Astrocyte (in vitro differentiated cells and primary cell): Measurements from ENCODE around the gene TAGLN2. TPM values are rescaled to one million over a fixed set of nuclear protein-coding genes. Genes with fewer than 3 reads are reported as not detected.
A peak's percentile ranks its signal among the peaks of the same experiment; 100 is the strongest.

ENCODE experiments used
- DNase-seq: peaks from one replicate; pipeline ENCODE4 v3.0.0-alpha.2; 2010; ENCODE audit warnings: low read depth
- FAIRE-seq: peaks from 2 replicates; lab custom pipeline; 2011; peaks lifted over from hg19 to GRCh38; lab: Jason Lieb, UNC
- H2AFZ ChIP-seq: 2 replicates; pipeline ENCODE4 v1.6.0; 2012; ENCODE audit warnings: low read depth, low read length, inconsistent platforms
- H3K27ac ChIP-seq: 2 replicates; pipeline ENCODE4 v1.5.1; 2011; ENCODE audit warnings: low read depth, low read length, inconsistent platforms
- H3K27me3 ChIP-seq: 2 replicates; pipeline ENCODE4 v1.6.0; 2011; ENCODE audit warnings: low read length, inconsistent platforms; ENCODE audit not compliant: insufficient read depth
- H3K36me3 ChIP-seq: 2 replicates; pipeline ENCODE4 v1.5.1; 2011; ENCODE audit warnings: low read length, inconsistent platforms; ENCODE audit not compliant: insufficient read depth
- H3K4me1 ChIP-seq: 2 replicates; pipeline ENCODE4 v1.5.1; 2011; ENCODE audit warnings: low read length, inconsistent platforms; ENCODE audit not compliant: insufficient read depth
- H3K4me2 ChIP-seq: 2 replicates; pipeline ENCODE4 v1.6.0; 2012; ENCODE audit warnings: low read length, inconsistent platforms
- H3K4me3 ChIP-seq: 2 replicates; pipeline ENCODE4 v1.5.1; 2011; ENCODE audit warnings: low read depth, mild to moderate bottlenecking, low read length, inconsistent platforms; ENCODE audit not compliant: insufficient read depth
- H3K79me2 ChIP-seq: 2 replicates; pipeline ENCODE4 v1.6.0; 2012; ENCODE audit warnings: mild to moderate bottlenecking, low read length, inconsistent platforms; ENCODE audit not compliant: insufficient read depth
- H3K9ac ChIP-seq: 2 replicates; pipeline ENCODE4 v1.6.0; 2012; ENCODE audit warnings: mild to moderate bottlenecking, low read length, inconsistent platforms
- H3K9me3 ChIP-seq: 2 replicates; pipeline ENCODE4 v1.5.1; 2012; ENCODE audit warnings: low read depth, mild to moderate bottlenecking, low read length, inconsistent platforms; ENCODE audit not compliant: insufficient read depth
- H4K20me1 ChIP-seq: 2 replicates; pipeline ENCODE4 v1.6.0; 2012; ENCODE audit warnings: low read length, inconsistent platforms; ENCODE audit not compliant: insufficient read depth
- H3K27ac Mint-ChIP-seq: one replicate; pipeline ENCODE4 v1.8.0; 2021; ENCODE audit warnings: mild to moderate bottlenecking, mixed read lengths; ENCODE audit not compliant: unreplicated experiment
- H3K27me3 Mint-ChIP-seq: one replicate; pipeline ENCODE4 v1.8.0; 2021; ENCODE audit warnings: low read depth, mixed read lengths; ENCODE audit not compliant: unreplicated experiment
- H3K36me3 Mint-ChIP-seq: one replicate; pipeline ENCODE4 v1.8.0; 2021; ENCODE audit warnings: low read depth, mixed read lengths; ENCODE audit not compliant: unreplicated experiment
- H3K4me1 Mint-ChIP-seq: one replicate; pipeline ENCODE4 v1.8.0; 2021; ENCODE audit warnings: low read depth, mixed read lengths; ENCODE audit not compliant: unreplicated experiment
- H3K4me3 Mint-ChIP-seq: one replicate; pipeline ENCODE4 v1.8.0; 2021; ENCODE audit warnings: mild to moderate bottlenecking, moderate library complexity, mixed read lengths; ENCODE audit not compliant: unreplicated experiment
- H3K9me3 Mint-ChIP-seq: one replicate; pipeline ENCODE4 v1.8.0; 2021; ENCODE audit warnings: mild to moderate bottlenecking, mixed read lengths; ENCODE audit not compliant: unreplicated experiment
- EZH2 ChIP-seq: IDR thresholded peaks from 2 replicates; pipeline ENCODE4 v1.6.1; 2012; ENCODE audit warnings: mild to moderate bottlenecking, low read length, inconsistent platforms; ENCODE audit not compliant: insufficient read depth
- total RNA-seq: library from RNA; stranded (reverse); gene quantifications from 2 replicates; pipeline ENCODE4 v1.2.1, GENCODE V29; 2021
- TF ChIP-seq, protein P1 (sequence below): IDR thresholded peaks from 2 replicates; pipeline ENCODE4 v1.5.1; 2011; ENCODE audit warnings: low read depth, mild to moderate bottlenecking, inconsistent platforms, low read length, moderate library complexity; ENCODE audit not compliant: insufficient read depth

Gene TAGLN2
- total RNA-seq, 1 donor from 2014 or later, result 688 TPM

DNA sequence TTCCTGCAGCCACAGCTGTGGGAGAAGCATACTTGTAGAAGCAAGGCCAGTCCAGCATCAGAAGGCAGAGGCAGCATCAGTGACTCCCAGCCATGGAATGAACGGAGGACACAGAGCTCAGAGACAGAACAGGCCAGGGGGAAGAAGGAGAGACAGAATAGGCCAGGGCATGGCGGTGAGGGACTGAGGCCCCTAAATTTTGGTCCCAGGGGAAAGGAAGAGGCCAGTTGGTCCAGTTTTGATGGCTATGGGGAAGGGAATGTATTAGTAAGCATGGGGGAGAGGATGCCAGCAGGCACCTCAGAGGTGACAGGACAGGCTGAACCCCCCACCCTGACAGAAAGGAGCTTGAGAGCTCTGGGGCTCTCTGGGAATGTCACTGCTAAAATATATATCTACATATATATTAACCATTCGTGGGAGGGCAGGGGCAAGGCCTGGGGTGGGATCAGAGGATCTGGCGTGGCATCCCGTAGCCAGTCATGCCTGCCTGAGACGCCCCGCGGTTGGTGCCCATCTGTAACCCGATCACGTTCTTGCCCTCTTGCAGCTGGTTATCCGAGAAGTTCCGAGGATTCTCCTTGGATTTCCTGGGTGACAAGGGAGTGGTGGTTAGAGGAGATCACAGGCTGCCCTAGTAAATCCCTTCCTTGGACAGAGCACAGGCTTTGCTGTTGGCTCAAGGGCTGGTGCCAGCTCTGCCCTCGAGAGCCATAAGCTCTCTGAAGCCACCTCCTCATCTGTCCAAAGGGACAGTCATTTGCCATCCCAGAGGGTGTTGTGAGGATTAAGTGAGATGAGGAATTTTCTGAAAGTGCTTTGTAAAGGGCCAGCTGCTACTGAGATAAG, 6.7 kb downstream of the TAGLN2 start:
- Histone ChIP-seq H3K9me3 (no peaks in the 10 kb centered on the region), H3K27ac (no peak overlapping the region), H3K4me1 (peaks cover 61% of the 10 kb centered on the region), H3K36me3 (peaks cover 32% of the 10 kb centered on the region), H3K4me3 (no peak overlapping the region), H3K9ac (no peak overlapping the region), H4K20me1 (peaks cover 66% of the 10 kb centered on the region), H3K4me2 (no peak overlapping the region), H3K27me3 (no peaks in the 10 kb centered on the region), H3K79me2 (peaks cover 58% of the 10 kb centered on the region), H2AFZ (no peak overlapping the region)
- Mint-ChIP-seq H3K4me3 (peak overlapping the region; percentile 21), H3K27me3 (no peaks in the 10 kb centered on the region), H3K9me3 (no peaks in the 10 kb centered on the region), H3K36me3 (peaks cover 26% of the 10 kb centered on the region), H3K27ac (peak overlapping the region; percentile 51), H3K4me1 (peaks cover 76% of the 10 kb centered on the region)
- TF ChIP-seq, protein P1, sequence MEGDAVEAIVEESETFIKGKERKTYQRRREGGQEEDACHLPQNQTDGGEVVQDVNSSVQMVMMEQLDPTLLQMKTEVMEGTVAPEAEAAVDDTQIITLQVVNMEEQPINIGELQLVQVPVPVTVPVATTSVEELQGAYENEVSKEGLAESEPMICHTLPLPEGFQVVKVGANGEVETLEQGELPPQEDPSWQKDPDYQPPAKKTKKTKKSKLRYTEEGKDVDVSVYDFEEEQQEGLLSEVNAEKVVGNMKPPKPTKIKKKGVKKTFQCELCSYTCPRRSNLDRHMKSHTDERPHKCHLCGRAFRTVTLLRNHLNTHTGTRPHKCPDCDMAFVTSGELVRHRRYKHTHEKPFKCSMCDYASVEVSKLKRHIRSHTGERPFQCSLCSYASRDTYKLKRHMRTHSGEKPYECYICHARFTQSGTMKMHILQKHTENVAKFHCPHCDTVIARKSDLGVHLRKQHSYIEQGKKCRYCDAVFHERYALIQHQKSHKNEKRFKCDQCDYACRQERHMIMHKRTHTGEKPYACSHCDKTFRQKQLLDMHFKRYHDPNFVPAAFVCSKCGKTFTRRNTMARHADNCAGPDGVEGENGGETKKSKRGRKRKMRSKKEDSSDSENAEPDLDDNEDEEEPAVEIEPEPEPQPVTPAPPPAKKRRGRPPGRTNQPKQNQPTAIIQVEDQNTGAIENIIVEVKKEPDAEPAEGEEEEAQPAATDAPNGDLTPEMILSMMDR, result no peak
- no peak for TF ChIP-seq EZH2
- DNase-seq (no peak), FAIRE-seq (no peak)

DNA sequence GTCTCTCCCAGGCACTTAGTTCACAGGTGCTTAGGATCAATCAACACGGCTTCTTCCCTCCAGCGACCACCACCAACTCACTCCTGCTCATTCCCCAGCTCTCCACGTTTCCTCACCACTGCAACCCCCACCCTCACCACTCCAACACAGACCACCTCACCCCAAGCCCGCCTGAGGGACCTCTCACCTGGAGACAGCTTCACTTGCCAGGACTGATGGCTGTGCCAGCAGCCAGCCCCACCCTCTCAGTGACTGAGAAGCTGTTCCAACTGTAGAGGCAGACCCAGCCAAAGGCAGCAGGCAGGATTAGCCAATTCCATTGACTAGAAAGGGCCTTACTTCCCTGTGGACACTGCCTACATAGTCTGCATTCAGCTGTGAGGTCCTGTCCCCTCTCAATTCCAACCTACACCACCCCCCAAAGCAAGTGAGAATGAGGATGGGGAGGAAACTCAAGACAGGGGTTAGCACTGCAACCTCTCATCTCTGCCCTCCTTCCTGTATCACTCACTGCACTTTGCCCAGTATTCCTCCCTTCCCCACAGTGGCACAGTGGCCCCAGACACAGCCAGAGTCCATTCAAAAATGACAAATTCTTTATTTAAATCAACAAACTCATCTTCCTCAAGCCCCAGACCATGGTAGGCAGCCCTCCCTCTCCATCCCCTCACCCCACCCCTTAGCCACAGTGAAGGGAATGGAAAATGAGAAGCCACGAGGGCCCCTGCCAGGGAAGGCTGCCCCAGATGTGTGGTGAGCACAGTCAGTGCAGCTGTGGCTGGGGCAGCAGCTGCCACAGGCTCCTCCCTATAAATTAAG, 7.6 kb downstream of the TAGLN2 start:
- Histone ChIP-seq H3K36me3 (peaks cover 32% of the 10 kb centered on the region), H4K20me1 (peaks cover 58% of the 10 kb centered on the region), H2AFZ (no peak overlapping the region), H3K4me1 (peaks cover 57% of the 10 kb centered on the region), H3K4me3 (no peak overlapping the region), H3K79me2 (peaks cover 50% of the 10 kb centered on the region), H3K9ac (peak overlapping the region; percentile 45), H3K27ac (peak overlapping the region; percentile 34), H3K27me3 (no peaks in the 10 kb centered on the region), H3K9me3 (no peaks in the 10 kb centered on the region), H3K4me2 (peak overlapping the region; percentile 33)
- FAIRE-seq (no peak), DNase-seq (no peak)
- Mint-ChIP-seq H3K36me3 (peaks cover 26% of the 10 kb centered on the region), H3K9me3 (no peaks in the 10 kb centered on the region), H3K27ac (peak overlapping the region; percentile 51), H3K27me3 (no peaks in the 10 kb centered on the region), H3K4me3 (peak overlapping the region; percentile 9), H3K4me1 (peaks cover 83% of the 10 kb centered on the region)
- TF ChIP-seq EZH2, result no peak
- TF ChIP-seq, protein P1, result no peak
